ENCODE data around the gene ZNF653.
"Not testable (repeated sequence)": the region's sequence is repeated elsewhere in the genome, so short reads cannot be mapped to it uniquely, and the experiment has no call there.

ZNF653 gene

DNA sequence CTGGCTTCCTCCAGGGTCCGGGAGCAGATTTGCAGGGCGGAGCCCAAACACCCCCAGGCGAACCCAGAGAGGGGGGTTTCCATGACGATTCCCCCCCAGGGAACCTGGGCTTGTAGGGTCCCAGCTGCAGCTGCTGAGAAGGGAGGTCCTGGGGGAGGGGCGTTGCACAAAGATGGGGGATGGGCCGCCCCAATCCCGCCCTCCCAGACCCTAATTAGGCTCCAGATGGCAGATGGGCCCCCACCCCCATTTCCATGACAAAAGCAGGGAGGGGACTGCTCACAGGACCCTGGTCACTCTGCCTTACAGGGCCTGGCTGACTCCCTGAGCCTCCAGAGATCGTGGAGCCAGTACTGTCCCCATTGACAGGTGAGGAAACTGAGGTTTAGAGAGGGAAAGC is 40.0 kb downstream of the ZNF653 start:
- TF ChIP-seq, protein P1, sequence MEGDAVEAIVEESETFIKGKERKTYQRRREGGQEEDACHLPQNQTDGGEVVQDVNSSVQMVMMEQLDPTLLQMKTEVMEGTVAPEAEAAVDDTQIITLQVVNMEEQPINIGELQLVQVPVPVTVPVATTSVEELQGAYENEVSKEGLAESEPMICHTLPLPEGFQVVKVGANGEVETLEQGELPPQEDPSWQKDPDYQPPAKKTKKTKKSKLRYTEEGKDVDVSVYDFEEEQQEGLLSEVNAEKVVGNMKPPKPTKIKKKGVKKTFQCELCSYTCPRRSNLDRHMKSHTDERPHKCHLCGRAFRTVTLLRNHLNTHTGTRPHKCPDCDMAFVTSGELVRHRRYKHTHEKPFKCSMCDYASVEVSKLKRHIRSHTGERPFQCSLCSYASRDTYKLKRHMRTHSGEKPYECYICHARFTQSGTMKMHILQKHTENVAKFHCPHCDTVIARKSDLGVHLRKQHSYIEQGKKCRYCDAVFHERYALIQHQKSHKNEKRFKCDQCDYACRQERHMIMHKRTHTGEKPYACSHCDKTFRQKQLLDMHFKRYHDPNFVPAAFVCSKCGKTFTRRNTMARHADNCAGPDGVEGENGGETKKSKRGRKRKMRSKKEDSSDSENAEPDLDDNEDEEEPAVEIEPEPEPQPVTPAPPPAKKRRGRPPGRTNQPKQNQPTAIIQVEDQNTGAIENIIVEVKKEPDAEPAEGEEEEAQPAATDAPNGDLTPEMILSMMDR (IDR thresholded peaks at IDR 0.05; ENCODE audit: low read depth, low read length) = no peak
- no peak overlapping the region for H3K4me3 ChIP-seq (ENCODE audit: low read depth, low read length)

DNA sequence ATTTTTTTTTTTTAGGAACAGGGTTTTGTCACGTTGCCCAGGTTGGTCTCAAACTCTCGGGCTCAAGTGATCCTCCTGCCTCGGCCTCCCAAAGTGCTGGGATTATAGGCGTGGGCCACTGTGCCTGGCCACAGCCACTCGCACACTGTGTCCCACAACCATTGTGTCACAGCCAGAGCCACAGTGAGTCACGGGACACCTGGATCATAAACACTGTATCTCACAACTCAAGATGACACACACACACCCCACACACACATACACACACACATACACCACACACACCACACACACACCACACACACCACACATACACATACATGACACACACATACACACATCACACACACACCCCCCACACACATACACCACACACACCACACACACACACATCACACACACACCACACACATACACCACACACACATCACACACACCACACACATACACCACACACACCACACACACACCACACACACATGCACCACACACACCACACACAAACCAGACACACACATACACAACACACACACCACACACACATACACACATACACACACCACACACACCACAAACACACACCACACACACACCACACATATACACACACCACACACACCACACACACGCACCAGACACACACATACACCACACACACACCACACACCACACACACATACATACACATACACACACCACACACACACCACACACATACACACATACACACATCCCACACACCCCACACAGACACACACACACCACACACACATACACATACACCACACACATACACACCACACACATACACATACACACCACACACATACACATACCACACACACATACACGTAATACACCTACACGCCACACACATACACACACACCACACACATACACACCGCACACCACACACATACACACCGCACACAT is 41.0 kb downstream of the ZNF653 start:
- TF ChIP-seq, protein P1 (IDR thresholded peaks at IDR 0.05; ENCODE audit: low read depth, low read length) = no peak
- H3K4me3 ChIP-seq (ENCODE audit: low read depth, low read length) = no peak overlapping the region

DNA sequence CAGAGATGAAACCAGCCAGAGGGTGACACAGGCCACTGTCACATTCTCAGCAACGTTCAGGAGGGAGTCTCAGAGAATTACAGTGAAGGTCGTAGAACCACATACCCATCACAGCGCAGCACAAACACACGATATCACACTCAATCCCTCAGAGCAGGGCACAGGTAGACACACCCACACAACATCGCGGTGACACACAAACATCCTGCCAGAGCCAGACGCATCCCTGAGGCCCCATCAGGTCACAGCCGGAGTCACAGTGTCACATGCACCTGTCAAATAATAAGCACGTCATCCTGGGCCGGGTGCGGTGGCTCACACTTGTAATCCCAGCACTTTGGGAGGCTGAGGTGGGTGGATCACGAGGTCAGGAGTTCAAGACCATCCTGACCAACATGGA is 42.2 kb downstream of the ZNF653 start:
- no peak overlapping the region for H3K4me3 ChIP-seq (ENCODE audit: low read depth, low read length)
- TF ChIP-seq, protein P1 (IDR thresholded peaks at IDR 0.05; ENCODE audit: low read depth, low read length) = no peak

DNA sequence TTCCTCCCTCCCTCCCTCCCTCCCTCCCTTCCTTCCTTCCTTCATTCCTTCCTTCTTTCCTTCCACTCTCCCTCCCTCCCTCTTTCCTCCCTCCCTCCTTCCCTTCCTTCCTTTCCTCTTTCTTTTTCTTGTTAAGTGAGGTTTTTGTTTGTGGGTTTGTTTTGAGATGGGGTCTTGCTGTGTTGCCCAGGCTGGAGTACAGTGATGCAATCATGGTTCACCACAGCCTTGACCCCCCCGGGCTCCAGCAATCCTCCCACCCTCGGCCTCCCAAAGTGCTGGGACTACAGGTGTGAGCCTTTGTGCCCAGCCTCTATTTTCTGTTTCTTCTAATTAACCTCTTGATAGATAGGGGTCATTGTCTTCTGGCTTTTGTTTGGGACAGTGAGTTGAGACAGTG is 44.2 kb downstream of the ZNF653 start:
- H3K4me3 ChIP-seq (ENCODE audit: low read depth, low read length) = no peak overlapping the region
- TF ChIP-seq, protein P1 (IDR thresholded peaks at IDR 0.05; ENCODE audit: low read depth, low read length) = no peak

DNA sequence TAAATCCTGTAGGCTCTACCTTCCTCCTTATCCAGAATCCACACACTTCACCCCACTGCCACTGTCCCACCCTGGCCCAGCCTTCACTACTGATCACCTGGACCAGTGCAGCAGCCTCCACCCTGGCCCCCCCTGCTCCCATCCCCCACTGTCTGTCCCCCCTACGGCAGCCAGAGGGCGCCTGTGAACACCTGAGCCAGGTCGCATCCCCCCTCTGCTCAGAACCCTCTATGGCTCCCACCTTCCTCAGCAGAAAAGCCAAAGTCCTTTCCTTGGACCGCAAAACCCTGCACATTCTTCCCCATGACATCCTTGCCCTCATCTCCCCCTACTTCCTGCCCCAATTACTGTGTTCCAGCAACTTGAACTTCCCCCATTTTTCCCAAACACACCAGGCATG is 45.4 kb downstream of the ZNF653 start:
- TF ChIP-seq, protein P1 (IDR thresholded peaks at IDR 0.05; ENCODE audit: low read depth, low read length) = no peak
- no peak overlapping the region for H3K4me3 ChIP-seq (ENCODE audit: low read depth, low read length)

DNA sequence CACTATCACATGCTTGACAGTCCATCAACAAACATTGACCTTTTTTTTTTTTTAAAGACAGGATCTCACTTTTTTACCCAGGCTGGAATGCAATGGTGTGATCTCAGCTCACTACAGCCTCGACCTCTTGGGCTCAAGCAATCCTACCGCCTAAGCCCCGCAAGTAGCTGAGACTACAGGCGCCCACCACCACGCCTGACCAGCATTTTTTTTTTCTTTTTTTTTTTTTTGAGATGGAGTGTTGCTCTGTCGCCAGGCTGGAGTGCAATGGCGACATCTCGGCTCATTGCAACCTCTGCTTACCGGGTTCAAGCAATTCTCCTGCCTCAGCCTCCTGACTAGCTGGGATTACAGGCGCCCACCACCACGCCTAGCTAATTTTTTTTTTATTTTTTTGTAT is 46.7 kb downstream of the ZNF653 start:
- H3K4me3 ChIP-seq (ENCODE audit: low read depth, low read length) = not testable (repeated sequence)

DNA sequence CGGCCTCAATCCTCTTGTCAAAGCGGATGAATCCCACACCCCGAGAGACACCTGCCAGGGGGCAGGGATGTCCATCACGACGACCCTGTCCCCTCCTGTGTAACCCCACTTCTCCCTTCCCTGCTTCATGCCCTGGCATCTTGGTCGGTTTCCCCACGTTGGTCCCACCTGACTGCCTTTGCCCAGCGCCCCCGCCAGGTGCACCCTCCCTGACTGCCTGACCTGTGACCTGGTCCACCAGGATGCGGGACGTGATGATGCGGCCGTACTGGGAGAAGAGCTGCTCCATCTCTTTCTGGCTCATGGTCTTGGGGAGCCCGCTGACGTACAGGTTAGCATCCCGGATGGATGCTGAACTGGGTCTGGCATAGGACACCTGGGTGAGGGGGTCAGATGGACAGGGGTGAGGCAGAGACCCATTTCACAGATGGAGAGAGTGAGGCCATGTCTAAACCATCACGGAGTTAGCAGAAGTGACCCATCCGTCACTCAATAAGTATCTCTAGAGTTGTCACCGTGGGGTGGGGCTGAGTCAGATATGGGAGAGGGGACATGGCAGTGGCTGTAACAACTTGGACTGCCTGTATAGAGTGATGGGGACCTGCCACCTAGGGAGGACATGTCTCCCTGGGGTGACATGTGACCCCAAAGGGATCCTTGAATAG is 47.3 kb downstream of the ZNF653 start:
- H3K4me3 ChIP-seq (ENCODE audit: low read depth, low read length) = no peak overlapping the region
- TF ChIP-seq, protein P1 (IDR thresholded peaks at IDR 0.05; ENCODE audit: low read depth, low read length) = no peak

Measured in WI38 (cell line).